GM18508 (cell line): ENCODE measurements around the gene KPNA6.

ENCODE experiments used
- ATAC-seq: cut with Tn5 transposase; IDR thresholded peaks from one replicate; pipeline ENCODE4 v1.9.1; 2021; ENCODE audit warnings: moderate number of reproducible peaks; ENCODE audit not compliant: insufficient read depth, unreplicated experiment

The KPNA6 gene

DNA sequence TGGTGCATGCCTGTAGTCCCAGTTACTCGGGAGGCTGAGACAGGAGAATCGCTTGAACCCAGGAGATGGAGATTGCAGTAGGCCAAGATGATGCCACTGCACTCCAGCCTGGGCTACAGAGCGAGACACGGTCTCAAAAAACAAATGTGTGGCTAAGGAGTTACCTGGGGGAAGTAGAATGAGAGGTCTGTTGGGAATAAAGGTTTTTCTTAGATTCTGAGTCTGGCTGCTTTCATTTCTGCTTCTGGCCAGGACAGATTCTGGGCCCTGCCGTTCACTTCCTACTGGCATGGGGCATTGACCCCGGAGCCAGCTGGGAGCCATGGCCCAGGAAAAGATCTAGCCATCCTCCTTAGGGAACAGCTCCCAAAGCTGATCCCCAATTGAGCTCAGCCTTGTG is 100.6 kb downstream of the KPNA6 start:
- no peak for ATAC-seq

DNA sequence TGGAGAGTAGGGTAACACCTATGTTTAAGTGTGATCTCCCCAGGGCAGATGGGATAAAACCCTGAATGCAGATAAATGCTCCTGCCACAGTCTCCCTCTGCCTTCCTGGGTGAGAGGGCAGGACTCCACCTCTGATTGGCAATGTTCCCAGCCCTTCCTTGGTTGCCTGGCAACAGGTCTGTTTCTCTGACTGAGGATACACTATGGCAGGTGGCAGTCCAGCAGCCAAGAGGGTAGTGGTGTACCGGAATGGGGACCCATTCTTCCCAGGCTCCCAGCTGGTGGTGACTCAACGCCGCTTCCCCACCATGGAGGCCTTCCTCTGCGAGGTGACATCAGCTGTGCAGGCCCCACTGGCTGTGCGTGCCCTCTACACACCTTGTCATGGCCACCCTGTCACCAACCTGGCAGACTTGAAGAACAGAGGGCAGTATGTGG is 101.1 kb downstream of the KPNA6 start, which contains the start of gene DCDC2B:
Gene DCDC2B (plus strand): TSS at position 199 of the 438 bp plus-strand sequence. CDS start 5 bp downstream, at position 204.
- no peak for ATAC-seq

DNA sequence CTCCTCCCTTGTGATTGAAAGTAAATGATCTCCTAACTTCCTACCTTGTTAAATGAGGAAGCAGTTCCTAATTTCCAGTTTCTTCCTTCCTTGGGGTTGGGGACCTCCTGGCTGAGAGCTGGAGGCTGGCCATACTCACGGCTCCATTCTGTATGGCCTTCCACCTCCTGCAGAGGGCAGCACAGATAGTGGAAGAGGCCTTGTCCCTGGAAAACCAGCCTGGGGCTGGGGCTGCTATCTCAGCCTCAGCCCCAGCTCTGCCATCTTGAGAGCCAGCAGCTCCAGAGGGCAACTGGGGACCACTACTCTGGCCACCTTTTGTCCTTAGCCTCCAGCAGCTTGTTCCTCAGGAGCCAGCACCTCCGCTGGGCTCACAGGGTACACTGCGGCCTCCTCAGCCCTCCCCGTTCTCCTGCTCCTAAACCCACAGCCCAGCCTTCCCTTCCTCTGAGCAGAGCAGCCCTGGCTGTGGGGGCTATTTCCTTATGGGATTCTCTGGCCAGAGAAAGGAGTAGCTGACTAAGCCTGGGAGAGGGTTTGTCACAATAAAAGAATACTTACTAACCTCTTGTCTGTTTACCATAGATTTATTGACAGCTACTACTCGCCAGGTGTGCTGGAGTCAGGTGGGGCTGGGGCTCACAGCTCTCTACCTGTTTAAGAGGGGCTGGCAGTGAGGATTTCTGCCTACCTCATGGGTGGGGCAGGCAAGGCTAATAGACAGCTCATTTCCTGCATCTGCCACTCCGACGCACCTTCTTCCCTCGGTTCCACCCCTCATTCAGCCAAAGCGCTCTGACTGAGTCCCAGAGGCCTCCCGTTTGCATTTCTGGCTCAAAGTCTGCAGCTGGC is 108.0 kb downstream of the KPNA6 start:
- no peak for ATAC-seq

DNA sequence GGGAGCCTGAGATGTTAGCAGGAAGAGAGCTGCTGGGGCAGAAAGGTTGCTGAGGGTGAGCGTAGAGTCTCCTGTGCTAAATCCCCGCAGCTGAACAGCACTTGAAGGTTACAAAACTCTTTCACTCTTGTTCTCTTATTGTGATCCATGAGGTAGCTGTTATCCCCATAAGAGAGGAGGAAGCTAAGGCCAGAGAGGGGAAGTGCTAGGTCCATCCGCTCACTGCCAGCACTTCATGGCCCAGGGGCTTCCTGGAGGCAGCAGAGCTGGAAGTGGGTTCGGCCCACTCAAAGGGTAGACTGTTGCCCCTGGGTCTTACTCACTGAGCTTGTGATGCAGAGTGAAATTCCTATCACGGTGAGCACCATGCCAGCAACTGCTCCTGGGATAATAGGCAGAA is 108.7 kb downstream of the KPNA6 start:
- no peak for ATAC-seq

DNA sequence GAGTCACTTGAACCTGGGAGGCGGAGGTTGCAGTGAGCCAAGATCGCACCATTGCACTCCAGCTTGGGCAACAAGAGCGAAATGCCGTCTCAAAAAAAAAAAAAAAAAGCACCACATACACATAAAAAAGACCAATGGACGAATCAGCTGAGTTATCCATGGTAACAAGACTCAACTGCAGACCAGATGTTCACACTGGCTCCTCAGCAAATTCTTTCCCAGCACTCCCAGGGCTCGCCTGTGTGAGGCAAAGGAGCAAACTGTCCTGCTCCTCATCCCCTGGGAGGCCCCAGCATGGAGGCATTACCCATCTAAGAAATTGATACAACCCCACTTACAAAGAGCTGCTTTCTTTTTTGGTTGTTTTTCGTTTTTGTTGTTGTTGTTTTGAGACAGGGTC is 111.2 kb downstream of the KPNA6 start:
- ATAC-seq: no peak

DNA sequence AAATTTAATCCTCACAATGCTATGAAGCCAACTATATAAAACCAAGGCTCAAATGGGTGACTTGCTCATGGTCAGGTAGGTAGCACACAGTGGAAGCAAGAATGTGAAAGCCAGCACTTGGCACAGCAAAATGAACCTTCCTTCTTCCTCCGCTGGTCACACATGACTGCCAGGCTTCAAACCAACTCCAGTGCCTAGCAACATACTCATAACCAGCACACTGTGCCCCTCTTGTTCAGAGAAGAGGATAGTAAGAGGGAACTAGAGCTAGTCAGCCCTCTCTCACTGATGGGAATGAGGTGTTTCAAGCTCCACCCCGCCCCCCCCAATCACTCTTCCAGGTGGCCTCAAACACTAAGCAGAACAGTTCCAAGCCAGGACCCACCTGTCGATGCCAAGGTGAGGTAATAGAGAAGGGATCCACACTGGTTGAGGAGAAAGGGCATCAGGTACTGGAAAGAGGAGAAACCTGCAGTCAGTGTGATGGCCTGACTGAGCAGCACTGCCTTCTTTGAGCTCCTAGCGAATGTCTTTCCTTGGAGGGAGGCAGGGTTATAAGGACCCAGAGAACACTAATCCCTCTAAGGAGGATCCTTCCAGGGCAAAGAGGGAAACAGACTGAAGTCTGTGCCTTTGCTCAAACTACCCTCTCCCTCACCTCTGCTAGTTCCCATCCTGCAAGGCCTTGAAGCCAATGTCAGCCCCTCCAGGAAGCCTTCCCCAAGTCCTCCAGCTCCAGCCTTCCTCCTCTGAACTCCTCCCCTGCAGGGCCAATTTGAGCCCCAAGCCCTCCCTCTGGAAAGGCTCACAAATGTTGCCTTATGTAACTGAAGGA is 113.1 kb downstream of the KPNA6 start:
- no peak for ATAC-seq

DNA sequence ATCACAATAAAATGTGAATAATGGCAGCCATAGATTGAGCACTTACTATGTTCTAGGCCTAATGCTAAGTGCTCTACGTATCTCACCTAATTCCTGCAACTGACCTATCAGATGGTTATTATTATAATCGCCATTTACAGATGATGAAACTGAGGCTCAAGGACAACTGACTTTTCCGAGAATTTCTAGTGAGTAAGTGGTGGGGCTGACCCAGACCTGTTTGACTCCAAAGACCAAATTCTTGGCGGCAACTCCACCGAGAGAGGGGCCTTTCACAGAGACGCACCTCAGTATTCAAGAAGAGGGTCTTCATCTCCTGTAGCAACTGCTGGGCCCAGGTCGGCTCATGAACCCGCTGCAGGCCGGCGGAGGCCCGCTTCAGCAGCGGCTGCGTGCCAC is 113.7 kb downstream of the KPNA6 start:
- no peak for ATAC-seq

DNA sequence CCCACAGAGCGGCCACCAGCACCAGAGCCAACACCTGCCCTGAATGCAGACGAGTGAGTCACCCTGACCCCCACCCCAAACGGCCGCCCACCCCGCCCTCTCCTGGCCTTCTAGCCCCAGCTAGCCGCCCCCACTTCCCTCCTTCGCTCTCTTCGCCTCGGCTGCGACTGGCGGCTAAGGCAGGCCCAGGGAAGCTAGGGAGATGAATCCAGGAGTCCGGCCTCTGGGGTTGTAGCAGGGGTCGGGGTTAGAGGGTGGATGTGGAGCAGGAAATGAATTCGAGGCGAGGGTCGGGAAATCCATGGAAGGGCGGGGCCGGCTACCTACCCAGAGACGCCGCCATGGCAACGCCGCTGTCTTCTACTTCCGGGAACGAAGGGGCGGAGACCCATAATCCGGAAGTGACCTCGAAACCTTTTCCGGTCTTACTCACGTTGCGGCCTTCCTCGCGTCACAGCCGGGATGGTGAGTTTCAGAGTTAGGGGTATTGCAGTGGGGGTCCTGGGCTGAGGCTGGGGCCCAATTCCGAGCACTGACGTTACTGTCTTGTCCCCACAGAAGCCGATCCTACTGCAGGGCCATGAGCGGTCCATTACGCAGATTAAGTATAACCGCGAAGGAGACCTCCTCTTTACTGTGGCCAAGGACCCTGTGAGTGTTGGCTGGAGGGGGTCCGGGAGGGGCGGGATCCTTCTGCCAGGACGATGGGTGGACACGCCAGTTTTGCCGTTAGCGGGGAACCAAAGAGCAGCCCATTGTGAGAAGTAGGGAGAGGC is 114.3 kb downstream of the KPNA6 start, which contains the start of the genes EIF3I and TMEM234:
Gene EIF3I (plus strand): TSS at position 428 of the 776 bp plus-strand sequence. CDS start 35 bp downstream, at position 463.
Gene TMEM234 (minus strand): TSS at position 374 of the 776 bp plus-strand sequence. CDS start 31 bp downstream, at position 343.
- peak; percentile 65 for ATAC-seq

DNA sequence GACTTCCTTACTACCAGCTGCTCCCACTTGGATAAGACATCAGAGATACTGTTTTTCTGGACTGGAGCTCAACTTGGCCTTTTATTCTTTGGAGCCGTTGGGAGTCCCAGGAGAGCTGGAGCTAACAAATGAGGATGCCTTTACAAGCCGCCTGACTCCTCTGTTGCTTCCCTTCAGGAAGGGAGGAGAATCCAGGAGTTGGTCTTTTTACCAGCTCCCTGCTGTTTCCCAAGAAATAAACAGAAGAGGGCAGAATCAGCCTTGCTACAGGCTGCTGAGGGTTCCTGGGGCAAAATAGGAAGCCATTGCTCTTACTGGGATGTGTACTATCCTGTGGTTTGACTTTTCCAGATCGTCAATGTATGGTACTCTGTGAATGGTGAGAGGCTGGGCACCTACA is 115.8 kb downstream of the KPNA6 start:
- no peak for ATAC-seq

DNA sequence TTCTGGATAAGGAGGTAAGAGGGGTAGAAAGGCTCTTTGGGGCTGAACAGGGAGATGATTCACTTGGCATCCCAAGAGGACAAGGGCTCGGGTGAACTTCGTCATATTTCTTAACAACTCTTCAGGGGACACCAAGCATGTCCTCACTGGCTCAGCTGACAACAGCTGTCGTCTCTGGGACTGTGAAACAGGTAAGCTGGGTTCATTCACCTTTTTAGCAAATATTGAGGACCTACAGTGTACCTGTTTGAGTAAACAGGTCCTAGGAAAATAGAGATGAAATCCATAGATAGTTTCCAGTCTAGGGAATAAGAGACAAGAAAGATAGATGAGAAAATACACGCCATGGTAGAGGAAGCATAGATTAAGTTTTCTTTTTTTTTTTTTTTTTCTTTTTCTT is 116.4 kb downstream of the KPNA6 start:
- ATAC-seq: no peak
